ENCODE data around the gene SFMBT1. TPM values are rescaled to one million over a fixed set of nuclear protein-coding genes. Genes with fewer than 3 reads are reported as not detected.

Gene SFMBT1
- total RNA-seq, 4 donors from 2014 or later: 21.3 to 31.6 (median 21.5) TPM

DNA sequence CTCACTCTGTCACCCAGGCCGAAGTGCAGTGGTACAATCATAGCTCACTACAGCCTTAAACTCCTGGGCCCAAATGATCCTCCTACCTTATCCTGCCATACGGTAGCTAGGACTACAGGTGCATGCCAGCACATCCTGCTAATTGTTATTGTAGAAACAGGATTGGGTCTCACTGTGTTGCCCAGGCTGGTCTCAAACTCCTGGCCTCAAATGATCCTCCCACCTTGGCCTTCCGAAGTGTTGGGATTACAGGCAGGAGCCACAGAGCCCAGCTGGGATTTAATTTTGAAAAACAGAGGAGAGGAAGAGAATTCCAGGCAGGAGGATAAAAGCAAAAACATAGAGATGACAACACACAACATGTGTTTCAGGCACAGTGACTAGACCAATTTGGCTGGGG, 40.5 kb downstream of the SFMBT1 start:
- no peak for ATAC-seq
- Histone ChIP-seq H3K4me1 (no peaks in the 10 kb centered on the region), H3K9me3 (no peaks in the 10 kb centered on the region), H3K36me3 (no peaks in the 10 kb centered on the region), H3K27me3 (no peaks in the 10 kb centered on the region), H3K27ac (no peak overlapping the region), H3K4me3 (no peak overlapping the region)
- no peak for TF ChIP-seq POLR2A (IDR thresholded peaks at IDR 0.05)
- no peak for TF ChIP-seq POLR2AphosphoS5 (IDR thresholded peaks at IDR 0.05)
- TF ChIP-seq, protein P1, sequence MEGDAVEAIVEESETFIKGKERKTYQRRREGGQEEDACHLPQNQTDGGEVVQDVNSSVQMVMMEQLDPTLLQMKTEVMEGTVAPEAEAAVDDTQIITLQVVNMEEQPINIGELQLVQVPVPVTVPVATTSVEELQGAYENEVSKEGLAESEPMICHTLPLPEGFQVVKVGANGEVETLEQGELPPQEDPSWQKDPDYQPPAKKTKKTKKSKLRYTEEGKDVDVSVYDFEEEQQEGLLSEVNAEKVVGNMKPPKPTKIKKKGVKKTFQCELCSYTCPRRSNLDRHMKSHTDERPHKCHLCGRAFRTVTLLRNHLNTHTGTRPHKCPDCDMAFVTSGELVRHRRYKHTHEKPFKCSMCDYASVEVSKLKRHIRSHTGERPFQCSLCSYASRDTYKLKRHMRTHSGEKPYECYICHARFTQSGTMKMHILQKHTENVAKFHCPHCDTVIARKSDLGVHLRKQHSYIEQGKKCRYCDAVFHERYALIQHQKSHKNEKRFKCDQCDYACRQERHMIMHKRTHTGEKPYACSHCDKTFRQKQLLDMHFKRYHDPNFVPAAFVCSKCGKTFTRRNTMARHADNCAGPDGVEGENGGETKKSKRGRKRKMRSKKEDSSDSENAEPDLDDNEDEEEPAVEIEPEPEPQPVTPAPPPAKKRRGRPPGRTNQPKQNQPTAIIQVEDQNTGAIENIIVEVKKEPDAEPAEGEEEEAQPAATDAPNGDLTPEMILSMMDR (IDR thresholded peaks at IDR 0.05): no peak
- no peak for TF ChIP-seq EP300 (IDR thresholded peaks at IDR 0.05)
- WGBS, 2 donors (ENCODE audit: low coverage in 1 of 2): 59 to 81% methylated on average over 3 of the region's 3 CpGs

DNA sequence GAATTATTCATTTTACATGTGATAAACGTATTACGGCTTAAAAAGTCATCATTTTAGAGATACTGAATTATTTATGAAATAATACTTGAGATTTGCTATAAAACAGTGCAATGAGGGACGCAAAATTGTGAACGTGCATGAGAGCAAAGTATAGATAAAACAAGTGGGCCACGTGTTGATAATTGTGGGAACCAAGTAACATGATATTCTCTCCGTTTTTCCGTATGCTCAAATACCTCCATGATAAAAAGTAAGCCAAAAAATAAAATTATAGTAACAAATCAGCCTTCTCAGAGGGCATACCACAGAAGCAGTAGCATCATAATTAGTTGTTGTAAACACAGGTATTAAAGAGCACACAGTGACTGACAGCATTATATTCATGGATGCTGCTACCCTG, 42.6 kb downstream of the SFMBT1 start:
- H3K27me3 ChIP-seq: no peaks in the 10 kb centered on the region
- H3K36me3 ChIP-seq: no peaks in the 10 kb centered on the region
- TF ChIP-seq POLR2AphosphoS5 (IDR thresholded peaks at IDR 0.05) (no peak), EP300 (IDR thresholded peaks at IDR 0.05) (no peak), POLR2A (IDR thresholded peaks at IDR 0.05) (no peak)
- TF ChIP-seq, protein P1 (IDR thresholded peaks at IDR 0.05): no peak
- H3K4me3 ChIP-seq: no peak overlapping the region
- H3K27ac ChIP-seq: no peak overlapping the region
- ATAC-seq: no peak
- 83 to 85% methylated on average over 7 of the region's 7 CpGs for WGBS, 2 donors (ENCODE audit: low coverage in 1 of 2)
- H3K9me3 ChIP-seq: no peaks in the 10 kb centered on the region
- H3K4me1 ChIP-seq: no peaks in the 10 kb centered on the region

DNA sequence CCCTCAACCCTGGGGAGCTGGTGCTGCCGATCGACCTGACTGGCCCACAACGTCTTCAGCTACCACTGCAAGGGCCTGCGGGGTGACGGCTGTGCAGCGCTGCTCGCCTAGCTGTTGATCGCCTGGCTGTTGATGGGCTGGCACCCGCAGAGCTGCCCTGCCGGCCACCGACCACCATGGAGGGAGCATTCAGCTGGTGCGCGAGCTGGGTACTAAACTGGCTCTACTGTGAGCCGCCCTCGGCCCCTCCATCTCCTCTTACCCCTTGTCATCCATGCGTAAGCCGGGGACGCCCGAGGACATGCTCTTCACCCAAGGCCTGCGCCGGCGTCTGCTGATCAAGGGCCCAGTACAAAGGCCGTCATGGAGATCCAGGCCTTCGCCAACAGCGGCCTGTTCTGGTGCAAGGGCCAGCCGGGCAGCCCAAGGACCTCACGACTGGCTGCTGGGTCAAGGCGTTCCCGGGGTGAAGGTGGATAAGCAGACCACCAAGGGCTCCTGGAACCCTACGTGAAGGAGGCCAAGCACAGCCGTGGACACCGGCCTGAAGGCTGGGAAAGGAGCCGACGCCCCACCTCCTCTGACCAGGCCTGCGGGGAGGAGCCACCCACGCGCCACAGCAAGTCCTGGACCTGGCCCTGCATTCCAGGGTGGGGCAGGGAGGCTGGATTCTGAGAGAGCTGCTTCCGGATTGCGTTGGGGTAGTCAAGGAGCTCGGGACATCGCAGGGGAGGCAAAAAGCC, 46.9 kb downstream of the SFMBT1 start:
- Histone ChIP-seq H3K9me3 (no peaks in the 10 kb centered on the region), H3K27me3 (no peaks in the 10 kb centered on the region), H3K36me3 (no peaks in the 10 kb centered on the region), H3K27ac (no peak overlapping the region), H3K4me1 (no peaks in the 10 kb centered on the region), H3K4me3 (no peak overlapping the region)
- 97% methylated on average over 10 of the region's 41 CpGs; no CpG with 5 or more reads in 1 of the 2 donors for WGBS, 2 donors (ENCODE audit: low coverage in 1 of 2)
- no peak for TF ChIP-seq EP300 (IDR thresholded peaks at IDR 0.05)
- TF ChIP-seq, protein P1 (IDR thresholded peaks at IDR 0.05): no peak
- no peak for TF ChIP-seq POLR2A (IDR thresholded peaks at IDR 0.05)
- TF ChIP-seq POLR2AphosphoS5 (IDR thresholded peaks at IDR 0.05): no peak
- ATAC-seq: no peak

DNA sequence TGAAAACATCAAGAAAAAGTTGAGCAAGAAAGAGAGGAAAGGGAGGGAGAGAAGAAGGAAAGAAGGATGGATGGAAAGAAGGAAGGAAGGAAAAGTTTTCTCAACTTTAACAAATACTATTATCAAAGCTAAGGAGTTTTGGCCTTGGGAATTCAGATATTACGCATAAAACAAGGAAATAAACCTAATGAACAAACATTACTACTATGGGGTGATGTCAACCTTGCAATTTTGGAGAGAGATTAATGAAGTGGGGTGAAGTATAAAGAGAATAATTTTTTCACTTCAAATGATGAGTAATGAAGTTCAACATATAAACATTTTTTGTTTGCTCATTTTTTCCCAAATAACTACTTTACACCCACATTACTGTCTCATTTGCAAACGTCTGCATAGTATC, 55.2 kb downstream of the SFMBT1 start:
- 66 to 68% methylated on average over 2 of the region's 2 CpGs for WGBS, 2 donors (ENCODE audit: low coverage in 1 of 2)
- TF ChIP-seq, protein P1 (IDR thresholded peaks at IDR 0.05): no peak
- TF ChIP-seq EP300 (IDR thresholded peaks at IDR 0.05): no peak
- TF ChIP-seq POLR2A (IDR thresholded peaks at IDR 0.05): no peak
- no peak for TF ChIP-seq POLR2AphosphoS5 (IDR thresholded peaks at IDR 0.05)
- Histone ChIP-seq H3K4me3 (no peak overlapping the region), H3K9me3 (no peaks in the 10 kb centered on the region), H3K27me3 (no peaks in the 10 kb centered on the region), H3K4me1 (peaks cover 0 to 16% (median 0%) of the 10 kb centered on the region in 3 donors), H3K36me3 (no peaks in the 10 kb centered on the region), H3K27ac (no peak overlapping the region)
- ATAC-seq: no peak

DNA sequence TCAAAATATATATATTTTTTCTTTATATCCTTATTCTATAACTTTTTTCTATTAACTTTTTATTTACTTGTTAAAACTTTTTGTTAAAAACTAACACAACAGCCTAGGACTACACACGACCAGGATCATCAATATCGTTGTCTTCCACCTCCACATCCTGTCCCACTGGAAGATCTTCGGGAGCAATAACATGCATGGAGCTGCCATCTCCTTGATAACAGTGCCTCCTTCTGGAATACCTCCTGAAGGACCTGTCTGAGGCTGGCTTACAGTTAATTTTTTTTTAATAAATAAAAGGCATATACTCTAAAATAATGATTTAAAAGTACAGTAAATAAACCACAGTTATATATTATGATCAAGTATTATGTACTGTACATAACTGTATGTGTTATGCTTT, 58.9 kb downstream of the SFMBT1 start:
- ATAC-seq: no peak
- no peaks in the 10 kb centered on the region for H3K36me3 ChIP-seq
- WGBS, 2 donors (ENCODE audit: low coverage in 1 of 2): 40 to 51% methylated on average over 3 of the region's 3 CpGs
- peaks cover 0 to 16% (median 0%) of the 10 kb centered on the region in 3 donors for H3K4me1 ChIP-seq
- no peak overlapping the region for H3K27ac ChIP-seq
- H3K9me3 ChIP-seq: no peaks in the 10 kb centered on the region
- TF ChIP-seq POLR2AphosphoS5 (IDR thresholded peaks at IDR 0.05): no peak
- TF ChIP-seq, protein P1 (IDR thresholded peaks at IDR 0.05): no peak
- TF ChIP-seq POLR2A (IDR thresholded peaks at IDR 0.05): no peak
- TF ChIP-seq EP300 (IDR thresholded peaks at IDR 0.05): no peak
- H3K4me3 ChIP-seq: no peak overlapping the region
- H3K27me3 ChIP-seq: no peaks in the 10 kb centered on the region
